GM18867 (cell line): ENCODE data around the gene NCOA1.
"Not testable (repeated sequence)": the region's sequence is repeated elsewhere in the genome, so short reads cannot be mapped to it uniquely, and the experiment has no call there.

Experiments
- ATAC-seq: cut with Tn5 transposase; IDR thresholded peaks from one replicate; pipeline ENCODE4 v1.9.1; 2021; ENCODE audit warnings: mild to moderate bottlenecking, moderate library complexity; ENCODE audit not compliant: unreplicated experiment

NCOA1 gene

GRCh38 chr2:24490690-24491541, at the start of gene NCOA1:
TSS of gene NCOA1 (plus strand) at chr2:24491254. CDS start at chr2:24658678, 167,424 bp downstream.
- ATAC-seq = peak; percentile 82

GRCh38 chr2:24448797-24449196, 42.3 kb upstream of the NCOA1 start:
- no peak for ATAC-seq

GRCh38 chr2:24449344-24449743, 41.7 kb upstream of the NCOA1 start:
- ATAC-seq = no peak

DNA sequence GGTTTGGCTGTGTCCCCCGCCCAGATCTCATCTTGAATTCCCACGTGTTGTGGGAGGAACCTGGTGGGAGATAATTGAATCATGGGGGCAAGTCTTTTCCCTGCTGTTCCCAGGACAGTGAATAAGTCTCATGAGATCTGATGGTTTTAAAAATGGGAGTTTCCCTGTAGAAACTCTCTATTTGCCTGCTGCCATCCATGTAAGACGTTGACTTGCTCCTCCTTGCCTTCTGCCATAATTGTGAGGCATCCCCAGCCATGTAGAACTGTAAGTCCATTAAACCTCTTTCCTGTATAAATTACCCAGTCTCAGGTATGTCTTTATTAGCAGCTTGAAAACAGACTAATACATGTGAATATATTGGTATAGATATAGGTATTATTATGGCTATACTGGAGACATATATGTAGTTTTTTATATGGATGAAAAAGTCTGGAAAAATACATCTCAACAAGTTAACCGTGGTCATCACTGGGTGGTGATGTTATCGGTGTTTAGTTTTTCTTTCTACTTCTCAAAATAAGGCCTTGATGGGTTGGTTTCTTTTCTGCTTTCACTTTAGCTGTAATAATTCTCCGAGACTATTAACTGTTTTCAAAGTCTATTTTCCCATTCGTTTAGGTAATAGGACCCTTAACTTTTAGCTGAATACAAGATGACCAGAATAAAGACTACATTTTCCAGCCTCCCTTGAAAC, 39.1 kb upstream of the NCOA1 start:
- ATAC-seq = no peak

GRCh38 chr2:24452502-24452885, 38.6 kb upstream of the NCOA1 start:
- no peak for ATAC-seq

DNA sequence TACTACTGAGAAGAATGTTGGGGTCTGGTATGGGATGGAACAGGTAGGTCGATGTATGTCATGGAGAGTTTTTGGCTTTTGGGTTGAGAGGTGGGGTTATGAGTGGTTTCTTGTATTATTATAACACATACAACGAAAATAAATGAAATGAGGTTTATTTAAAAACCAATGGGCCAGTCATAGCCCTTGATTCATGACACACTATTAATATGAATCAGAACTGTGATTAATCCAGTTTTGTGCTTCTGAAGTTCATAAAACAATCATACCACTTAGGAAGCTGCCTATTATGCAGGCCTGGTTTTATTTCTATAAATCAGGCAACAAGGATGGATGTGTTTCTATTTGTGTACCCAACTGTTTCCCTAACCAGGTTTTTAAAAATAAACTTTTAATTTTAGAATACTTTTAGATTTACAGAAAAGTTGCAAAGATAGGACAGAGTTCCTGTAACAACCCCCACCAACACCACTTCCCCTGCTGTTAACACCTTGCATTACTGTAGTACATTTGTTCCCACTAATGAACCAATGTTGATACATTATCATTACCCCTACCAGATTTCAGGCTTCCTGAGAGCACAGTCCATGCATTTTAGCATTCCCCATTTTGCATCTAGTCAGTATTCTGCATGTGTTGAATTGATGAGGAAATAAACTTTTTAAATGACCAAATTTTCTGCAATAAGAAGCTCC, 37.5 kb upstream of the NCOA1 start:
- ATAC-seq = no peak

GRCh38 chr2:24454294-24454693, 36.8 kb upstream of the NCOA1 start:
- no peak for ATAC-seq

DNA sequence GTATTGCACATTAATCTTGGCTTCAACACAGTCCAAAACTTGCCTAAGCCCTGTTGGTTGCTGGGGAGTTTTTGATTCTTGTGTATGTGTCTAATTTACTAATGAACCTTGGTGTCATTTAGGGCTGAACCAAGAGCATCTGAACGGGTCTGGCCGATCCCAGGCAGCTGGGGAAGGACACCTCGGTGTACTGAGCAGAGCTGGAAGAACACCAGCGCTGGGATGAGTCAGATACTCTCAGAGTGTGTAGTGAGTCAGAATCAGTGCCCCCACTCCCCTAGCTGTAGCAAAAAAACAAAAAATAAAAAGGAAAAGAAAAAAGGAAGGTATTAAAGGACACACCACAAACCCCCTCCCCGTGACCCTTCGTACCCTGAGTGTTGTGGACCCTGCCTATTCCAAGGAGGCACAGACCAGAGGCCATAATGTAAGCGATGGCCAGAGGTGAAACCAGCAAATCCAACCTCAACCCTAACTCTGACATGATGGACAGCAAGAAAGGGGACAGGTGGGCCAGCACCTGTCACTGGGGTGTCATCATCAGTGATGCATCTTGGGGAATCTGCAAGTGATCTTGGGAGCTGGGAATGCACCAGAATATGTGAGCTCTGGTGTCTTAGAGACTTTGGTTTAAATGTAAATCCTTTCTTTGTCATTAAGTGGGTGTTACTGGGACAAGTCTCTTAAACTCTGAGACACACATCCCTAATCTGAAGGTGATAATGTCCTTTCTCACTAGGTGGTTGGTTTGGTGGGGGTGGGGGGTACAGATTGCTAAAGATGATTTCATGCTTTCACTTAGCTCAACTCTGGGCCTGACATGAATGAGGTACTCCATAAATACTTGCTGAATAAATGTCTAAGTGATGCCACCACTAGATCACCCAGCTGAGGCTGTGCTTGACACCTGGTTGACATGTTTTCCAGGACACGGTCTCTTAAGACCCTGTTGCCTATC, 34.2 kb upstream of the NCOA1 start:
- no peak for ATAC-seq

DNA sequence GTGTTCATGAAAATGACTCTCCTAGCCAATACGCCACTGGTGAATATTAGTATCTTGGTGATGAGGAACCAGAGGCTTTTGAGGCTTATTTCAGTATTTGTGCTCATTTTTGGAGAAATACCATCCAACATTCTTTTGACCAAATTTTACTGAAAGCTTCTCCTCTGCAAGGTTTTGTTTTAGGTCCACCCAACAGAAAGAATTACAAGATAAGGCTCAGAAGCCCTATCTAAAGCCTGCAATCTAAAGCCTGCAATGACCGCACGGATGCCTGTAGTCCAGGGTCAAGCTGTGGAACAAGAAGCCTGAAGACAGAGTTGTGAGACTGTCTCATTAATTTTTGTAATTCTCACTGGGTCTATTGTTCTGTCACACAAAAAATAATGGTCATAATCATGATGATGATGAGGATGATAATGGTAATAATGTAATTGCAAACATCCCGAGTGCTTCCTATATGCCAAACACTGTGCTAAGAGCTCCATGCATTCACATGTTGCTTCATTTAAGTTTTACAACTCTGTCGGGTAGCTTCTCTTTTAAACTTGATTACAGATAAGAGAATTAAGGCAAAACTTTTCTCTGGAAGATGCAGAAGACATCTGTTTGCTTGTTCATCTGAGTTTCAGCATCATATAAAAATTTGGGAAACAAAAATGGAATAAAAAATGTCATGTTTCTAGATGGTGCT, 33.2 kb upstream of the NCOA1 start:
- no peak for ATAC-seq

DNA sequence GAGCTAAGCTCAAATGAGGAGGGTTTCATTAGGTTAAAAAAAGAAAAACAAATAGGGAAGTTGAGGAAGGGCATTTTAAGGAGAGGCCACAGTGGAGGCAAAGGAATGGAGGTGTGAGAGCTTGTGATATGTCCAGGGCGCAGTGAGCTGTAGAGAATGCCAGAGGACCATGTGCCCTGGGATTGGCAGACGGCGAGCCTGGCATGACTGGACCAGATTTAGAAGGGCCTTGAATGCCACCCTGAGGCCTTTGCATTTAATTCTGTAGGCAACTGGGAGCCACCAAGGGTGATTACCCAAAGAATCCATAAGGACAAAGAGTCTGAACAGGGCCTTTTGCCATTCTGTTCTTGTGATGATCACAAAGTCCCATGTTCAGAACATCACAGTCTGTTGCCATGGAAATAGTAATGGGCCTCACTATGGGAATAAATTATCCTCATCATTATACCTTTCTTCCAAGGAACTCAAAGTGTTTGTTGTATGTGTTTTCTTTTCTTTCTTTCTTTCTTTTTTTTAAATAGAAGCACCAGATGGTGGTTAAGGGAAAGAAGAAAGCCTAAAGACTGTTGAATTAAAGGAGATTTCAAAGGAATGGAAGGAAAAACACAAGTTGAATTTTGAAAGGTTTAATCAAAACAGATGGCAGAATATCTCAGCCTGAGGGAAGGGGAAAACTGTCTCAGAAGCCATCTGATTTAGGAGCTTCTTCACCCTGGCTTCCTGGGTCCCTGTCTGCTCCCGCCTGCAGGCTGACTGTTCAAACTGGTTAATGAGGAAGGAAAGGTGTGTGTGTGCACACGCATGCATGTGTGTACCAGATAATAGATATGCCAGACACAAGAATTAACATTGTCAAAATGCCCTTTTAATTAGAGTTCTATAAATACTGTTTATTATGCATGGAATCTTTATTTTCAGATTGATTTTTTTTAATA, 31.6 kb upstream of the NCOA1 start:
- no peak for ATAC-seq

DNA sequence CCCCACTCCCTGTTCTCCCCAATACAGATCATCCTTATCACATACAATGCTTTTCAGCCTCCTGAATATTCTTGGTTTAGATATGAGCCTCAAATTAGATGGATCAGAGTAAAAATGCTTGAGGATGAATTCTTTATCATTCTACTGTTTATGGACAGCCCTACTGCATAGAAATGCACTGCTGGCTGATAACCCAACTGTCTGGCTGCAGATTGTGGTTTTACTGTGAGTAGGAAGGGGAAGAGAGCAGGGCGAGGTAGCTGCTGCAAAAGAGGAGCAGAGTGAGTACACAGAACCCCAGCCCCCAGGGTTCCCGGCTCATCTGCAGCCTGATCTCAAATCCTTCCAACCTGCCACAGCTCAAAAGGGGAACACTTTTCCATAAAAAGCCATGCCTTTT, 29.4 kb upstream of the NCOA1 start:
- ATAC-seq = no peak

- no peak for ATAC-seq
Measured at GRCh38 chr2:24463271-24463670, 27.8 kb upstream of the NCOA1 start.

DNA sequence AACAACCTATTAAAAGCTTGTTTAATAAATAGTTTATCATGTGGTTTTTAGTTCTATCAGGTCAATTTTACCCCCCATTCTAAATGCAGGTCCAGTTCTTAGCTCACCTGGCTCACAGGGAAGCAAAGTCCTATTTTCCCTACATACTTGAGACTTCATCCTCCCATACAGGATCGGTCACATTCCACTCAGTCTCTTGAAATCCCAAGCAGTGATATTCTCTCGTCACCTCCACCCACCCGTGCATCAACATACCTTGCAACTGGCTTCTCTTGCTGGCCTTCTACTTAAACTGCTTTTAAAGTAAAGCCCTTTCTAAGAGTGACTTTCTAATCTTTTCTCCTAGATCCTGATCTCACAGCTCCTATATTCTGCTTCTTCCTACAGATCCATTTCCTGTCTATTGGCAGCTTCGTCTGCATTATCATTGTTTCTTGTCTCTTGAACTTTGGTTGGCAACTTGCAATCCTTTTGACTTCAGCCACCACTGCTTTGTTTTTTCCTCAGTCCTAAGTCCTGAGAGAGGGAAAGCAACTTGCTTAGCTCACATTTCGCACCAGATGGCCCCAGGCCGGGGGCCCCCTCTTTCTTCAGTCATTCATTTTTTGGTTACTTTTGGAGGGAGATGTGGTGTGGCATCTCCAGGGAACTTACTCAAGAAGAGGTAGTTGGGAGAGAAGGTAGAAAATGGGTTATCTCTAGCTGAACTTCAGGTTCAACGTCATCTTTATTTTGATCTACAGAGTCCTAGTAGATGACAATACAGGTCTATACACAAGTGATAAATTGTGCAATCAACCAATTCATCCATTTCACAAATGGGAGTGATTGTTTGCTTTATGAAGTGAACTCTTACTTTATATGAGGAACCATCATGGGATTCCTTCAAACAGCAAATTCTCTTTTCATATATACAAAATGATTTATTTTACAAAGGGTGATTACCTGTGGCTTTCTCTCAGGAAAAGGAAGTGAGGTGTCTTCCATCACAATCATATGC, 23.9 kb upstream of the NCOA1 start:
- no peak for ATAC-seq

DNA sequence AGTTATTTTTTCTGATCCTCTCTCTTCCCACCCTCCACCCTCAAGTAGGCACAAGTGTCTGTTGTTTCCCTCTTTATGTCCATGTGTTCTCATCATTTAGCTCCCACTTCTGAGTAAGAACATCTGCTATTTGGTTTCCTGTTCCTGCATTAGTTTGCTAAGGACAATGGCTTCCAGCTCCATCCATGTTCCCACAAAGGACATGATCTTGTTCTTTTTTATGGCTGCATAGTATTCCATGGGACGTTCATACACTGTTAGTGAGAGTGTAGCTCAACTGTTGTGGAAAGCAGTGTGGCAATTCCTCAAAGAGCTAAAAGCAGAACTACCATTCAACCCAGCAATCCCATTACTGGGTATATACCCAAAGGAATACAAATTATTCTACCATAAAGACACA, 22.6 kb upstream of the NCOA1 start:
- ATAC-seq = not testable (repeated sequence)

DNA sequence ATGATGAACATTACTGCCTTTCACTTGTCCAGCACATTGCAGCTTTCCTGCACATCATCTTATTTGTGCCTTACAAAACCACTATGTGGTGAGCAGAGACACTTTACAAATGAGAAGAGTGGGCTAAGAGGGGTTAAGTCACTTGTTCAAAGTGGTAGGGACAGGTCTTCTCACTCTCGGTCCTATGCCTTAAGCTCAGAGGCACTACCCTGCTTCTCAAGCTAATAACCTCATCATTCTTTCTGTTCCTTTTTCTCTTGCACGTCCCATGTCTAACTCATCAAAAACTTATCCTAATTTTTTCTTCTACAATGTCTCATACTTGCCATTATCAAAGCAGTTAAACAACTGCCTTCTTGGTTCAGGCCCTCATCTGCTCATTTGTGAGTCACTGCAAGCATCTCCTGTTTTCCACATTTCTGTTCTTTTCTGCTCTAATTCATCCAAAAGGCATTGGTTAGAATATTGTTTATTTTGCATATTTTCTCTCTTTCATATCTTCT, 21.9 kb upstream of the NCOA1 start:
- ATAC-seq = no peak

GRCh38 chr2:24471662-24472061, 19.4 kb upstream of the NCOA1 start:
- ATAC-seq = no peak

GRCh38 chr2:24472416-24472815, 18.6 kb upstream of the NCOA1 start:
- no peak for ATAC-seq
